ENCODE measurements around the gene KRTAP2-1.
"Not testable (repeated sequence)": the region's sequence is repeated elsewhere in the genome, so short reads cannot be mapped to it uniquely, and the experiment has no call there.

DNA sequence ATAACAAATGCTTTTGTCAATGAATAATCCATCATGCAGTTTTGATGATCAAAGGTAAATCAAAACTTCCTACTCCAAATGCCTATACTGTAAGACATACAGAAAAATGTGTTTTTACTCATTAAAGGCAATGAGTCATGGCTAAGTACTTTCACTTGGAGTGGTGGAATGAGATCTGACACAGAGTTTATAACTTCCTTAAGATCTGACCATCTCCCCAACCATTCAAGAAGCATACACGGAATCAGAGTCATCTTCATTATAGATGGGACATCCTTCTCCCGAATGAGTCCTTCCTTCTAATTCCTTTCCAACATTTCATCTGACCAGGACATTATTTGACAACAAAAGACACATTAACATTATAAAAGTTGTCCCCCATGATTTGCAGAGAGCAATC, 36.3 kb upstream of the KRTAP2-1 start:
- not testable (repeated sequence) for TF ChIP-seq POLR2A, POLR2AphosphoS5 (IDR thresholded peaks at IDR 0.05)
- TF ChIP-seq, protein P1, sequence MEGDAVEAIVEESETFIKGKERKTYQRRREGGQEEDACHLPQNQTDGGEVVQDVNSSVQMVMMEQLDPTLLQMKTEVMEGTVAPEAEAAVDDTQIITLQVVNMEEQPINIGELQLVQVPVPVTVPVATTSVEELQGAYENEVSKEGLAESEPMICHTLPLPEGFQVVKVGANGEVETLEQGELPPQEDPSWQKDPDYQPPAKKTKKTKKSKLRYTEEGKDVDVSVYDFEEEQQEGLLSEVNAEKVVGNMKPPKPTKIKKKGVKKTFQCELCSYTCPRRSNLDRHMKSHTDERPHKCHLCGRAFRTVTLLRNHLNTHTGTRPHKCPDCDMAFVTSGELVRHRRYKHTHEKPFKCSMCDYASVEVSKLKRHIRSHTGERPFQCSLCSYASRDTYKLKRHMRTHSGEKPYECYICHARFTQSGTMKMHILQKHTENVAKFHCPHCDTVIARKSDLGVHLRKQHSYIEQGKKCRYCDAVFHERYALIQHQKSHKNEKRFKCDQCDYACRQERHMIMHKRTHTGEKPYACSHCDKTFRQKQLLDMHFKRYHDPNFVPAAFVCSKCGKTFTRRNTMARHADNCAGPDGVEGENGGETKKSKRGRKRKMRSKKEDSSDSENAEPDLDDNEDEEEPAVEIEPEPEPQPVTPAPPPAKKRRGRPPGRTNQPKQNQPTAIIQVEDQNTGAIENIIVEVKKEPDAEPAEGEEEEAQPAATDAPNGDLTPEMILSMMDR (IDR thresholded peaks at IDR 0.05), result not testable (repeated sequence)

Data from sigmoid colon (tissue), 4 donors.